Gastroesophageal sphincter (tissue), 4 donors: ENCODE measurements around the gene ZSCAN12. TPM values are rescaled to one million over a fixed set of nuclear protein-coding genes. Genes with fewer than 3 reads are reported as not detected.

Experiments
- ATAC-seq: fragments of 150-250 bp; one replicate; pipeline ENCODE4 v1.9.1; 2016; ENCODE audit warnings: mild to moderate bottlenecking, moderate library complexity
- H3K27ac ChIP-seq, 4 donors: fragments of 200-600 bp; sonication (generic) in 3 of 4; 1 replicate in 3 of 4; 2 replicates in 1 of 4; pipeline ENCODE4 v1.5.1; 2016 to 2019
- H3K27me3 ChIP-seq: fragments of 200-600 bp; sonication (generic); one replicate; pipeline ENCODE4 v1.5.1; 2019
- H3K36me3 ChIP-seq, 2 donors: fragments of 200-600 bp; sonication (generic); one replicate each; pipeline ENCODE4 v1.5.1; 2019; ENCODE audit warnings: control low read depth in 1 of 2
- H3K4me1 ChIP-seq, 3 donors: fragments of 200-600 bp; sonication (generic); 1 replicate in 2 of 3; 2 replicates in 1 of 3; pipeline ENCODE4 v1.5.1; 2016 to 2019; ENCODE audit warnings: control low read depth in 2 of 3
- H3K4me3 ChIP-seq, 2 donors: fragments of 200-600 bp; sonication (generic); one replicate each; pipeline ENCODE4 v1.5.1; 2019; ENCODE audit warnings: mild to moderate bottlenecking in 1 of 2, moderate library complexity in 1 of 2
- H3K9me3 ChIP-seq, 3 donors: fragments of 200-600 bp; sonication (generic); one replicate each; pipeline ENCODE4 v1.5.1; 2017 to 2019; ENCODE audit warnings: control low read depth in 2 of 3
- CTCF ChIP-seq, 4 experiments: fragments of 200-600 bp in 2 of 4; fragments of 450-650 bp in 2 of 4; sonication (generic) in 1 of 4; IDR thresholded peaks; one replicate each; pipeline ENCODE4 v1.5.1; 2017 to 2019; ENCODE audit warnings: antibody characterized with exemption in 4 of 4, mild to moderate bottlenecking in 2 of 4, moderate library complexity in 2 of 4
- EP300 ChIP-seq: sonication (generic); formaldehyde crosslinking; IDR thresholded peaks from one replicate; pipeline ENCODE4 v1.6.1; 2017; ENCODE audit warnings: antibody characterized with exemption, mild to moderate bottlenecking
- POLR2A ChIP-seq, 2 donors: fragments of 450-650 bp; IDR thresholded peaks; one replicate each; pipeline ENCODE4 v1.6.1; 2017; ENCODE audit warnings: antibody characterized with exemption in 2 of 2, mild to moderate bottlenecking in 2 of 2, moderate library complexity in 1 of 2
- POLR2AphosphoS5 ChIP-seq: sonication (generic); formaldehyde crosslinking; IDR thresholded peaks from one replicate; pipeline ENCODE4 v1.6.1; 2017; ENCODE audit warnings: antibody characterized with exemption
- WGBS, 2 donors: methylation state at CpG; one replicate each; pipeline ENCODE4 v1.1.5; 2018; ENCODE audit warnings: low coverage in 1 of 2; 5-methylcytosine and 5-hydroxymethylcytosine counted together
- total RNA-seq, 4 donors: library from RNA; depleted of rRNA; stranded (reverse); fragments of >200 nt; gene quantifications; one replicate each; pipeline ENCODE4 v1.1.0, GENCODE V29; 2016

Gene ZSCAN12
- total RNA-seq, 4 donors from 2014 or later = 5.6 to 8.6 (median 6.0) TPM

GRCh38 chr6:28400122-28400451 lies 540 bp upstream of the ZSCAN12 start:
- 23 to 28% methylated on average over 3 to 8 of the region's 8 CpGs for WGBS, 2 donors
- Histone ChIP-seq H3K27ac (peak overlapping the region in 3 of 4 donors; percentile 66 to 79 (median 70)), H3K36me3 (peaks cover 0 to 24% of the 10 kb centered on the region in 2 donors), H3K4me3 (peak overlapping the region; percentile 87 to 90), H3K4me1 (peaks cover 0 to 46% (median 10%) of the 10 kb centered on the region in 3 donors), H3K9me3 (no peaks in the 10 kb centered on the region), H3K27me3 (peaks cover 14% of the 10 kb centered on the region)
- TF ChIP-seq EP300 (no peak), POLR2A (IDR thresholded peaks at IDR 0.05) (no peak), POLR2AphosphoS5 (no peak), CTCF (IDR thresholded peaks at IDR 0.05) (no peak)
- no peak for ATAC-seq

- Histone ChIP-seq H3K4me3 (no peak overlapping the region), H3K4me1 (peaks cover 0 to 56% (median 10%) of the 10 kb centered on the region in 3 donors), H3K9me3 (no peaks in the 10 kb centered on the region), H3K27me3 (no peaks in the 10 kb centered on the region), H3K27ac (no peak overlapping the region), H3K36me3 (peaks cover 0 to 51% of the 10 kb centered on the region in 2 donors)
- no peak for TF ChIP-seq CTCF (IDR thresholded peaks at IDR 0.05)
- no peak for TF ChIP-seq POLR2AphosphoS5
- no peak for TF ChIP-seq POLR2A (IDR thresholded peaks at IDR 0.05)
- no peak for TF ChIP-seq EP300
- 93 to 96% methylated on average over 4 of the region's 4 CpGs for WGBS, 2 donors
- ATAC-seq = no peak
These were observed 3.6 kb downstream of the ZSCAN12 start for GRCh38 chr6:28395918-28396317.

GRCh38 chr6:28393912-28394662 lies 5.5 kb downstream of the ZSCAN12 start:
- Histone ChIP-seq H3K36me3 (peaks cover 0 to 70% of the 10 kb centered on the region in 2 donors), H3K27ac (no peak overlapping the region), H3K9me3 (no peaks in the 10 kb centered on the region), H3K4me1 (peaks cover 0 to 49% (median 10%) of the 10 kb centered on the region in 3 donors), H3K4me3 (no peak overlapping the region), H3K27me3 (no peaks in the 10 kb centered on the region)
- TF ChIP-seq CTCF (IDR thresholded peaks at IDR 0.05) (no peak), POLR2AphosphoS5 (no peak), POLR2A (IDR thresholded peaks at IDR 0.05) (no peak), EP300 (no peak)
- no peak for ATAC-seq
- 53 to 80% methylated on average over 4 to 5 of the region's 5 CpGs for WGBS, 2 donors

GRCh38 chr6:28390688-28391087 lies 8.9 kb downstream of the ZSCAN12 start:
- TF ChIP-seq POLR2A (IDR thresholded peaks at IDR 0.05) (no peak), POLR2AphosphoS5 (no peak), EP300 (no peak), CTCF (IDR thresholded peaks at IDR 0.05) (no peak)
- WGBS, 2 donors = 92 to 93% methylated on average over 2 to 8 of the region's 8 CpGs
- peaks cover 0 to 15% (median 0%) of the 10 kb centered on the region in 3 donors for H3K4me1 ChIP-seq
- H3K27ac ChIP-seq = no peak overlapping the region
- no peaks in the 10 kb centered on the region for H3K27me3 ChIP-seq
- no peak for ATAC-seq
- H3K9me3 ChIP-seq = no peaks in the 10 kb centered on the region
- H3K4me3 ChIP-seq = no peak overlapping the region
- peaks cover 0 to 80% of the 10 kb centered on the region in 2 donors for H3K36me3 ChIP-seq

GRCh38 chr6:28384143-28384533 lies 15.4 kb downstream of the ZSCAN12 start:
- H3K36me3 ChIP-seq = peaks cover 3 to 52% of the 10 kb centered on the region in 2 donors

More at GRCh38 chr6:28384143-28384533, 15.4 kb downstream of the ZSCAN12 start:
- ATAC-seq = no peak
- Histone ChIP-seq H3K27ac (peak overlapping the region in 3 of 4 donors; percentile 84 to 90 (median 87)), H3K4me3 (no peak overlapping the region), H3K27me3 (no peaks in the 10 kb centered on the region), H3K9me3 (no peaks in the 10 kb centered on the region), H3K4me1 (peaks cover 0 to 40% (median 4%) of the 10 kb centered on the region in 3 donors)
- WGBS, 2 donors = 59 to 94% methylated on average over 2 of the region's 2 CpGs
- TF ChIP-seq POLR2A (IDR thresholded peaks at IDR 0.05) (no peak), EP300 (no peak), CTCF (IDR thresholded peaks at IDR 0.05) (no peak), POLR2AphosphoS5 (no peak)
